Keratinocyte (primary cell): ENCODE data around the gene CCDC92.

Experiments
- CTCF ChIP-seq, 3 experiments: IDR thresholded peaks in 1 of 3; conservative IDR thresholded peaks in 1 of 3; optimal IDR thresholded peaks in 1 of 3; 2 replicates in 2 of 3; 3 replicates in 1 of 3; pipeline versions ENCODE3 to v1.5.1; 2011; ENCODE audit warnings: low read length in 3 of 3, mild to moderate bottlenecking in 3 of 3, moderate library complexity in 2 of 3, control low read depth in 1 of 3, inconsistent platforms in 1 of 3; ENCODE audit not compliant: insufficient read depth in 2 of 3; ENCODE audit errors: extremely low read depth in 1 of 3
- EZH2 ChIP-seq: IDR thresholded peaks from one replicate; pipeline ENCODE4 v1.6.1; 2012; ENCODE audit warnings: inconsistent platforms, mild to moderate bottlenecking, low read length, moderate library complexity

- TF ChIP-seq CTCF (optimal IDR thresholded peaks at IDR 0.05 in 1 of 3, IDR thresholded peaks at IDR 0.05 in 1 of 3, conservative IDR thresholded peaks at IDR 0.05 in 1 of 3; ENCODE audit: extremely low read depth in 1 of 3, insufficient read depth in 2 of 3, low read length in 3 of 3): no peak
- TF ChIP-seq EZH2: no peak
Observed at GRCh38 chr12:123948401-123948795, 24.2 kb downstream of the CCDC92 start.
